HG02981 (cell line): ENCODE measurements around the gene RYR2.

Experiments
- ATAC-seq: cut with Tn5 transposase; IDR thresholded peaks from one replicate; pipeline ENCODE4 v1.9.1; 2021; ENCODE audit warnings: mild to moderate bottlenecking, moderate library complexity; ENCODE audit not compliant: unreplicated experiment

The RYR2 gene

DNA sequence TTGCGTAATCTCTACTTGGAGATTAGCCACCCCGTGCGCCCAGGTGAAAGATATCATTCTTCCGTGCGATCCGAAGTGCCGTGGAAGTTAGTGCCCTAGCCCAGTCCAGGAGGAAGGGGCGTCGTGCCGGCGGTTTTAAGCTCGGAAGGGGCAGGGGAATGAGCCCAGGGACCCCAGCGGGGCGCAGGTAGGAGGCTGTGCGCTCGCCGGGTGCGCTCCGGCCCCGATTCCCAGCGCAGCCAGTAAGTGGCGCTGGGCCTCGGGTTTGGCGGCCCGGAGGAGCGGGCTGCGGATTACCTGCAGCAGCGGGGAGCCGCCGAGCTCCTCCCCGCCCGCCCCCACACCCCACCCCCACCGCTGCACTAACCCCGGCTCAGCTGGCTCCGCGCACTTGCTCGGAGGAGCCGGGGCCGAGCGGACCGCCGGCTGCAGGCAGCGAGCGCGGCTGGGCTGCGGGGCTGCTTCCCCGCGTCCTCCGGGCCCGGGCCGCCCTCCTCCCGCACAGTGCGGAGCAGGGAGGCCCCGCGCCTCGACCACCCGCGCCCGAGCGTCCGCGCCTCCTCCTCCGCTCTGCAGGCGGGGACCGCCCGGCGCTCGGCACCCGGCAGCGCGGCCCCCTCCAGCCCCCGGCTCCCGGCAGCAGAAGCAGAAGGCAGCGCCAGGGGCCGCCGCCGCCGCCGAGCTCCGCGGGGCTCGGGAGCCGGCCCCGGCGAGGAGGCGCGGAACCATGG, at the start of gene RYR2:
Gene RYR2, plus strand, starts transcription at position 390 of the 731 bp plus-strand sequence. Its CDS starts 338 bp downstream, at position 728.
- ATAC-seq: no peak

DNA sequence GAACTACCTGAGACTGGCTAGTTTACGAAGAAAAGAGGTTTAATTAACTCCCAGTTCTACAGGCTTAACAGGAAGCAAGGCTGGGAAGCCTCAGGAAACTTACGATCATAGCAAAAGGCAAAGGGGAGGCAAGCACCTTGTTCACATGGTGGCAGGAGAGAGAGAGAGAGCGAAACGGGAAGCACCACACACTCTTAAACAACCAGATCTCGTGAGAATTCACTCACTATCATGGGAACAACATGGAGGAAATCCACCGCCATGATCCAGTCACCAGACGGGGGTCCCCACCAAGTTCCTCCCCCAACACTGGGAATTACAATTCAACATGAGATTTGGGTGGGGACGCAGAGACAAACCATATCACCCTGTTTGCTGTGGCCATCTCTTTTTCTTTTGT, 49.5 kb upstream of the RYR2 start:
- no peak for ATAC-seq

DNA sequence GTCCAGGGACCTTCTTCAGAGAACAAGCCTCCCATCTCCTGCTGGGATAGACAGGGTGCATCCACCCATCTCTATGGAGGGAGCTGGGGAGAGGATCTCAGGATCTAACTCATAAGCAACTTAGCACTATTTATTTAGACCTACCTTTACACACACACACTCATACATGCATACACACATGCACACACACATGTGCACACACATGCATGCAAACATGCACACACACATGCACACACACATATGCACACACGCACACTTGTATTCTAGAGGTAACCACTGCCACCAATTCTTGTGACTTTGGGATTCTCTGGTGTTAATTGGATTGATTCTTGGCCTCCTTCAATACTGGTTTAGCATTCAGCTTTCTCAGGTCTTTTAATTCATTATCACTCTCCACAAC, 47.5 kb upstream of the RYR2 start:
- ATAC-seq: no peak

DNA sequence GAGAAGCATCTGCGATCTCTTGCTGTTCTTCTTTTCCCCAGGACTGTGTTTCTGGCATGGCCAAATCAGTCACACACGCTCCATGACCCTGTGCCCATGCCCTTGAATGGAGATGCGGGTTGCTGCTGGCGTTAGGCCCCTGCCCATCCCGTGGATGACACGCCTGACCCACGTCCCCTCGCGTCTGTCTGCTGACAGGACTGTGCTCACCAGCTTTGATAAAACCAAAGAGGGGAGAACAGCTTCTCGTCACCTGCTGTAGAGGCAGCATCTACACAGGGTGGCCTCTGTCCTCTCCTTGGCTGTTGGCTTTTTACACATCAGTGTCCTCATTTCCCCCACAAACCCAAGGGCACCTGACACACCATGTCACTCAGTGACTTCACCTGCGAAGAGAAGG, 44.6 kb upstream of the RYR2 start:
- ATAC-seq: no peak

DNA sequence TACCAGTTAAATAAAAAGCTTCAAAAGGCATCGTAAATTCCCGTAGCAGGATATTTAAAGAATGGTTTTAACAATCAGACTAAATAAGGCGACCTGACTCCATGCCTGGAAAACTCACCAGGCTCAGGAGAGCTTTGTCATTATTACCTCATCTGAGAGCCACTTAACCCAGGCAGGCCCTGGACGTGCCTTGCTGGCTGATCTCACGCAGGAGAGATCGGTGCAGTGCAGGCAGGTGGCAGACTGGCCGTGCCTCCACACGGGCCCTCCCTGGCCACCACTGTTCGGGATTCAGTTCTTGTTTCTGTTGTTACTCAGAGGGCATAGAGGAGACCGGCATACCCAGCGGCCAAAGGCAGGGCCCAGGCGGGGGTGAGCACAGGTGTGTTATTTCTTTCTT, 44.1 kb upstream of the RYR2 start:
- ATAC-seq: no peak

DNA sequence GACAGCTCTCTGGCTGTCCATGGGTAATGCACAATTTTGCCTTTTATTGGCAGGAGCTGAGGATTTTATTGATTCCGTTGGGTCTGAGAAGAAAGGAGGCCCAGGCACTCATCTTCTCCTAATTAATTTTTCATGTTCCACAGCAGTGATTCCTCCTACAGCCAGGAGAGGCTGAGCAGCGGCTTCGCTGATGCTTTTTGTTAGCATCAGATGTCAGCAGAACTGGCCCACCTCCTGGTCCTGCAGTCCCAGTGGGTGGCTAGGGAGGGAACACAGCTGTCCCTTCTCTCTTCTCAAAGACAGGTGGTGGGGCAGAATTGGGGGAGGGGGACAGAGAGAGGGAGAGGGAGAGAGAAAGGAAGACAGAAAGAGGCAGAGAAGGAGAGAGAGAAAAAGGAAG, 43.4 kb upstream of the RYR2 start:
- no peak for ATAC-seq

DNA sequence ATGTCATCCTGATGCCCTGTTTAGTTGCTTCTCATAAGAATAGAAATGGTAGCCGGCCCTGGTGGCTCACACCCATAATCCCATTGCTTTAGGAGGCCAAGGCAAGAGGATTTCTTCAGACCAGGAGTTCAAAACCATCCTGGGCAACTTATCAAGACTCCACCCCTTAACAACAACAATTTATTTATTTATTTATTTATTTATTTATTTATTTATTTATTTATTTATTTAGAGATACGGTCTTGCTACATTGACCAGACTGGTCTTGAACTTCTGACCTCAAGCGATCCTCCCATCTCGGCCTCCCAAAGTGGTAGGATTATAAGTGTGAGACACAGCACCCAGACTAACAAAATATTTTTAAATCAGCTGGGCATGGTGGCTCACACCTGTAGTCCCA, 41.8 kb upstream of the RYR2 start:
- no peak for ATAC-seq

DNA sequence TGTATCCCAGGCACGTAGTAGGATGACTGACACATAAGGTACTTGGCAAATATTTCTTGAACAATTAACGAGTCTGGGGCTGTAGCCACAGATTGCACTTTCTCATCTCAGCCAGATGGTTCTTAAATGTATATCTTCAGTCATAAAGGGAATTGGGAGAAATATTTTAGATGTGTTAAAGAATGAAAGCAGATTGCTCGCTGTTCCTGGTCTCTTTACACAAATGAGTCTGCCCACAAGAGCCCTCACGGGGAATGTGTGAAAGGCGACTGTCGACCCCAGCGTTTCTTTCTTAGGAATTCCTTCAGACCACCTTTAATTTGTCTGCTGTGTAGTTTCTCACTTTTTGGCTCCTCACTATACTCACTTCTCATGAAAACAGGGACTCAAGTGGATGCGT, 38.5 kb upstream of the RYR2 start:
- no peak for ATAC-seq

DNA sequence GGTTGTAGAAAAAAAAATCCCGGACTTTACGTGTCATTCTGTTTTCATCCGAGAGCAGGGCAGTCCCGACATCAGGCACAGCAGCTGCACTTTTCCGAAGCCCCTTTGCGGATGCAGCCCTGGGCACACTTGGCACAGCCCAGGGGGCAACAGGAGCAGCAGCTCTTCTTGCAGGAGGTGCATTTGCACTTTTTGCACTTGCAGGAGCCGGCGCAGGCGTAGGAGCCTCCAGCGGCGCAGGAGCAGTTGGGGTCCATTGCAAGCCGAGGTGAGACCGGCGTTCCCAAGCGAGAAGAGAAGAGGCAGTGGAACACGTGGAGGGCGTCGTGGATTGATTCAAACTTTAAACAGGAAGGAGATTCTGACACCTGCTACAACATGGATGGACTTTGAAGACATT, 37.9 kb upstream of the RYR2 start, which contains the start of gene MT1HL1:
Gene MT1HL1, minus strand, starts transcription at position 326 of the 400 bp plus-strand sequence. Its CDS starts 69 bp downstream, at position 257.
- ATAC-seq: no peak

DNA sequence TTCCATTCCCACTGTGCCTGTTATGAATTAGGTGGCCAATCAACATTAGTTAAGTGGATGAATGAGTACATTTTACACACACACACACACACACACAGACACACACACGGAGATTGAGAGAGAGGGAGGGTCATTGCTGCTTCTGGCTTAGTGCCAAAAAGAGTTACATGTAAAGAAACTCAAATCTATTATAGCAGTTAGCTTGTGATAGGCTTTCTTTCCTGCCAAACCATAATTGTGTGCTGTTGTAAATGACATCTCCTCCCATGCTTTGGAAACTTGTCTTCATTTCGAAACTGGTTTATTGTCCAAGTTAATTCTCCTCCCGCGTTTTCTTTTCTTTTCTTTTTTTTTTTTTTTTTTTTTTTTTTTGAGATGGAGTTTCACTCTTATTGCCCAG, 36.3 kb upstream of the RYR2 start:
- no peak for ATAC-seq

DNA sequence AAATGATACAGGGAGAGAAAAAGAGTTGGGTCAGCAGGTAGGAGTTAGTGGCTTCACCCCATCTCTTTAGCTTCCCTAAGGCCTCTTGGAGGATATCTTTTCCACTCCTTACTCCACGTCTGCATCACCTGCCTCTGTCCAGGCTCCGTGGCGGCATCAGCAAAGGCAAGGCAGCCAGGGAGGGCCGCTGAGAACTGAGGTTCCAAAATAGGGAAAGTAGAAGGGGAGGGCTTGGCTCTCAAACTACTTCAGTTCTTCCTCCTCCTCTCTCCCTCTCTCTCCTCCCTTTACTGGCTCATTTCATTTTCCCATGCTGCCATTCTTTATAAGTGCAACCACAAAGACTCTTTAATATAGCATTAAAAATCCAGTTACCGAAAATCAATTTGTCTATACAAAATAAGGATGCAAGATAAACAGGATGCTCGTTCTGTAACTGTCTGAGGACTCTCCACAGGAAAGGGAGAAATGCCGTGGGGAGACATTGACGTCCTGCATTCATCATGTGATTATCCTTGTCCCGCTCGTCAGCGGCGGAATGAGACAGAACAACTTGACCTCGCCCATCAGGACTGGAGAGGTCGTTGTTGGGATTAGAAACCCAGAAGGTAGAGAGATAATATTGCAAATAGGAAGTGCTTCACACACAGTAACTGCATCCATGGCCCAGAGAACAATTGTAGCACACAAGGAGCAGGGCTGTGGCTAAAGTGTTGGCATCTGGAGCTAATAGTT, 34.7 kb upstream of the RYR2 start:
- no peak for ATAC-seq

DNA sequence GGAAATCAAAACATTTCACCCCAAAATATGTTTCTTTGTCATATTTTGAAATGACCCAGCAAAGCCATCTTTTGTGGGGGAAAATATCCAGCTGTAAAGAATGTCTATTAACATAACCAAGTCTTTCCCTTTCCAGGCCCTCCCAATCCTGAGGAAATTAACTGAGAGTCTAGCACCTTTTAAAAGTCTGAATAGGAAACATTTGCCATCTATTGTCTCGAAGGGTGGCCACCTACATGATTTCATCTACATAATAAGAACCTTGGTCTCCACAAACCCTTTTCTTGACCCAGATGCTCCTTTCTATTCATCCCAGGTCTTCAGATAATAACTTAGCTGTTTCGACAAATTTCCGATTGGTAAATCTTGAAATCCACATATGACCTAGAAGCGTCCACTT, 32.4 kb upstream of the RYR2 start:
- no peak for ATAC-seq

DNA sequence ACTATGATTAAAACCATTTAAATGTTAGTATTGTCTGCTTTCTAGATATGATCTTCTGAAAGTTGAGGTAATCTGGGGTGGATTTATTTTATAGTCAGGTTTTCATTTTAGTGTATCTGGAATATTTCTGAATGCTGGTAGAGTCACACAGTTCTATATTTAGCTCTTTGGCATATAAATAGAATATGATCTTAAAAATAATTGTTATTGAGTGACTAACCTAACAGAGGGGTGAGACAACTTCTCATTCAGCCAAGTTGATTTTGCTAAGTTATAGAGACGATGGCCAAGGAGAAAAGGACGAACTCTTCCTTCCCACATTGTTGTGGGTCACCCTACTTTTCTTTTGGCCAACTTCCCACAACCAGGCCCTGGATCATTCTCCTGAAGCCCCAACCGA, 30.6 kb upstream of the RYR2 start:
- ATAC-seq: no peak

DNA sequence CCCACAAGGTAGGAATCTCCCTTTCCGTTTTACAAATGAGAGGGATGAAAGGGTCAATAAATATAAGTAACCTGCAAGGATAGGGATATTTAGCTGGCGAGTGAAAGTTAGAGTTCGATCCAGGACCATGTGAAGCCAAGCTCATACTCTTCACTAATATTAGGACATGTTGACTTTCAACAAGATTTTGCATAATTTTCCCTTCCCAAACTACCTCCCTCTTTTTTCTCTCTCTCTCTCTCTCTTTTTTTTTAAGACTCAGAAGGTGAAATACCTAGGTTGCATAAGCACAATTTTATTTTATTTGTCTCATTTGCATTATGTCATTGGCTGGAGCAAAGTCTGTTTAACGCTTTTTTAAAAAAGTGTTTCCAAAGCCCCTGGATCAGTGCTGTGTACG, 29.6 kb upstream of the RYR2 start:
- no peak for ATAC-seq

DNA sequence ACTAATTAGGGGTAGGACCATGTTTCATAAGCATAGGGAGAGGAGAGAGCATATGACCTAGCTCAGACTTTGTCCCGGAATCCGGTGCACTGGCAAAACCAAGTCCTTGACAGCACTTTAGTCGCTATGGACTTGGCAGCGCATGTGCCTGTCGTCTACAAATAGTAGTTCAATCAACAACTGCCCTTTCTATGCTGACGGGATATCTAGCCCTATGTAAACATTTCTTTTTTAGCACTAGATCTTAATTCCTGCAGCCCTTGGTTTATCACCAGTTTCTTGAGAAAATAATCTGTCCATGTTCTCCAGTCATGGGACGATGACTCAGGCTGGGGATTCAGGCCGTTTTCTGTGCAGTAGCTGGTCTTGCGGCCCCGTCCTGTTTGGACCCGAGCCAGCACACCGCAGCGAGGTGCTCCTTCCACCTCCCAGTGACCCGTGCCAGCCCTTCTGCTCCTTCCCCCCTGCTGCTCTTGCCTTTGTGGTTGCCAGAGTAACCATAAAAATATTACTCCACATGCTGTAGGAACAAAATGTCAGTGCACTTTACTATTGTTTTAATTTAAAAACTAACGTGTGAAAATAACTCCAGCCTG, 29.1 kb upstream of the RYR2 start:
- no peak for ATAC-seq

DNA sequence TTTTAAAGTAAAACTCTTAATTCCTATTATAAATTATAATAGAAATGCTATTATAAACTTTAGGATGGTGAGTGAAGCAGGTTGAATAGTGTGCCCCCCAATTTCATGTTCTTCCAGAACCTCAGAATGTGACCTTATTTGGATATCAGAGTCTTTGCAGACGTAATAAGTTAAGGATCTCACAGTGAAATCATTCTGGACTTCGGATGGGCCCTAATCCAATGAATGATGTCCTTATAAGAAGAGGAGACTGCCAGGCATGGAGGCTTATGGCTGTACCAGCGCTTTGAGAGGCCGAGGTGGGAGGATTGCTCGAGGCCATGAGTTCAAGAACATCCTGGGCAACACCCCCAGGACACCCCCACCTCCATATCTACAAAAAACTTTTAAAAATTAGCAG, 28.4 kb upstream of the RYR2 start:
- no peak for ATAC-seq

DNA sequence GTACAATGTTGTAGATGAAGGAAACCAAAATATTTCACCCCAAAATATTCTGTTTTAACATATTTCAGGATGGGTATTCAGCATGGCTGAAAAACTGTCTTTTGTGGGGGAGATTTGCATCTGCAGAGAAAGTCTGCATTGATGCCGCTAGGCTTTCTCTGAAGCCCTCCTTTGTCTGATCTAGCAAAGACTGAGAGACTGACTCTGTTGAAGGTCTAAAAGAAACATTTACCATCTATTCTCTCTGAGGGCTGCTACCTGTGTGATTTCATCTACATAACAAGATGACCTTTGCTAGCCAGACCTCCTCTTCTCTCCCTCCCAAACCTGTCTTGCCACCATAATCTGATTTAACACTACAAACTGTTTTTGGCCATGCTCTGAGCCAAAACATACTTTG, 25.4 kb upstream of the RYR2 start:
- ATAC-seq: no peak

DNA sequence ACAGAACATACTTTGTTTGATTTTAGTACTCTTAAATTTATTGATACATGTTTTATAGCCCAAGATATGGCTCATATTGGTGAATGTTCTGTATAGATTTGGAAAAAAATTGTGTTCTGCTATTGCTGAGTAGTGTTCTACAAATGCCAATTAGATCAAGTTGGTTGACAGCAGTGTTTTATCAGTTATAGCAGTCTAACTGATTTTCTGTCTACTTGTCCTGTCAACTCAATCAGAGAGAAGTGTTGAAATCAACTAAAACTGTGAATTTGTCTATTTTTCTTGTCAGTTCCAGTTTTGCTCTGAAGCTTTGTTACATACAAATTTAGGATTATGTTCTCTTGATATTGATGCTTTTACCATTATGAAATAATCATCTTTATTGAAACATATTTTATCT, 23.1 kb upstream of the RYR2 start:
- ATAC-seq: no peak

DNA sequence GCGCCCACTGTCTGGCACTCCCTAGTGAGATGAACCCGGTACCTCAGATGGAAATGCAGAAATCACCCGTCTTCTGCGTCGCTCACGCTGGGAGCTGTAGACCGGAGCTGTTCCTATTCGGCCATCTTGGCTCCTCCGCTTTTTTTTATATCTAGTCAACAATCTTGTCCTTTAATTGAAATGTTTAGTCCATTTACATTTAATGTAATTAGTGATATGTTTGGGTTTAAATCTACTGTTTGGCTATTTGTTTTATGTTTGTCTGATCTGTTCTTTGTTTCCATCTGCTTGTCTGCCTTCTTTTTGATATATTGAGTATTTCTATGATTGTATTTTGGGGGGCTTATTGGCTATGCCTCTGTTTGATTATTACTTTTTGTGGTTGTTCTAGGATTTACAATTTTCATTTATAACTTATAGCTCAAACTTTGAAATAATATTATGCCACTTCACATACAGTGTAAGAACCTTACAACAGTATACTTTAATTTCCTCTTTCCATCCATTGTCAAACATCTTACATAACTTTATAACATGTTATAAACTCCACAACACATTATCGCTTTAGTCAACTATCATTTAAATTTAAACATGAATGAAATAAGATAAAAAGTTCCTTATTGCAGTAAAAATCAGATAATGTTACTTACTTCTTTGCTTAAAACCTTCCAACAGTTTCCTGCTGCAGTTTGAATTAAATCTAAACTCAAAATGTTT, 16.5 kb upstream of the RYR2 start:
- no peak for ATAC-seq

DNA sequence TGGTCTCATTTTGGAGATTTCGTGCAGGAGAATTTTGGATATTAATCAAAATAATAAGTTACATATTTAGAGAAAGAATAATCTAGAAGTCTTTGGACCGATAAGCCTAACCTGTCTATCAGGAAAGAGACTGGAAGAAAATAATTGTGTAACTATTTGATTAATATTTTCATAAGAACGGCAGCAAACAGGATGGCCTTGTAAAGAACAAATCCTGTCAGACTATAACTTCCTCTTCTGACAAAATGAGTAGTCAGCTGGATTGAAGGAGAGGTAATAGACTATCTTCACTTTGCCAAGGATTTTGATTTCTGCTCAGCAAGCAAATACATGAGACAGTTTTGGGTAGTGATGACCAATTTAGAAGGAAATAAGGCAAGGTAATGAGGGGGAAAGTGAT, 12.7 kb upstream of the RYR2 start:
- no peak for ATAC-seq

DNA sequence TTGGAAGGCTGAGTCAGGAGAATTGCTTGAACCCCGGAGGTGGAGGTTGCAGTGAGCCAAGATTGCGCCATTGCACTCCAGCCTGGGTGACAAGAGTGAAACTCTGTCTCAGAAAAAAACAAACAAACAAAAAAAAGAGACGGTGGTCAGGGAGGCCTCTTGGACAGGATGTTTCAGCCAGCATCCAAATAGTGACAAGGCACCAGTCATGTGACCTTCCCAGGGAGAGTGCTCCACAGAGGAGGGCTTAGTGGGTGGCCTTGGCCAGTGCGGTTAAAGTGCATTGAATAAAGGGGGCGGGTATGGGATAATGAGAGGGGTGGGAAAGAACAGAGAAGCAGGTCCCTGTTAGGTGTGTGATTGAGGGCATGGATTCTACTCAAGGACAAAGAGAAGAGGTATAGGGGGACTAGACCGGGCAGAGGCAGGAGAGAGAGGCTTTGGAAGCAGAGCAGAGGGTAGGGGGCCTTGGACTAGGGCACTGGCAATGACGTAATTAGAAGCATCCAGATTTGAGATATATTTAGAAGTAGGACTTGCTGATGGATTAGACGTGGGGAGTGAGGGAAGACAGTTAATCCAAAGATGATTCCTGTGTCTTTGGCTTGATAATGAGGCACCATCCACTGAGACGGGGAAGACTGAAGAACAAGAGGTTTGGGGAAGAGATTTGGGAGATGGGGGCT, 12.0 kb upstream of the RYR2 start:
- ATAC-seq: no peak
